Colonic mucosa (tissue), 4 donors: Measurements from ENCODE around the gene ARMC5. TPM values are rescaled to one million over a fixed set of nuclear protein-coding genes. Genes with fewer than 3 reads are reported as not detected.

Experiments
- DNase-seq: peaks from one replicate; pipeline ENCODE4 v3.0.0-alpha.2; 2020
- H3K27ac ChIP-seq: fragments of 200-600 bp; one replicate; pipeline ENCODE4 v1.8.0; 2021
- H3K27me3 ChIP-seq: fragments of 200-600 bp; one replicate; pipeline ENCODE4 v1.8.0; 2021
- H3K36me3 ChIP-seq: fragments of 200-600 bp; one replicate; pipeline ENCODE4 v1.8.0; 2021
- H3K4me1 ChIP-seq: fragments of 200-600 bp; one replicate; pipeline ENCODE4 v1.8.0; 2021; ENCODE audit warnings: mild to moderate bottlenecking
- H3K4me3 ChIP-seq: fragments of 200-600 bp; one replicate; pipeline ENCODE4 v1.8.0; 2021
- H3K9ac ChIP-seq, 2 donors: one replicate each; pipeline ENCODE4 v1.7.0; 2013; ENCODE audit warnings: control low read depth in 2 of 2, low read depth in 2 of 2, low read length in 2 of 2
- H3K9me3 ChIP-seq: fragments of 200-600 bp; one replicate; pipeline ENCODE4 v1.8.0; 2021
- CTCF ChIP-seq: fragments of 200-600 bp; IDR thresholded peaks from one replicate; pipeline ENCODE4 v1.8.0; 2022; ENCODE audit warnings: antibody characterized with exemption, mild to moderate bottlenecking
- intact Hi-C: fragments of 100-400 bp; cut with DNase I; formaldehyde crosslinking; loops from one replicate; pipeline ENCODE4 v1.14.1; 2022
- total RNA-seq, 2 donors: library from RNA; stranded (reverse); fragmentation: NEBNext Ultra II Directional in 1 of 2; extraction: Animal tissue kit (Norgen Biotek cat#: 25700) in 1 of 2; gene quantifications; one replicate each; pipeline ENCODE4 v1.2.1, GENCODE V29; 2021
- donor health status: healthy.
- donor health status: DM: no; HTN: no; CAD: no.
- donor health status: DM: no; HTN: no; CAD: no.

ARMC5 gene
- total RNA-seq, 2 donors from 2014 or later: 5.5 to 13.2 TPM

DNA sequence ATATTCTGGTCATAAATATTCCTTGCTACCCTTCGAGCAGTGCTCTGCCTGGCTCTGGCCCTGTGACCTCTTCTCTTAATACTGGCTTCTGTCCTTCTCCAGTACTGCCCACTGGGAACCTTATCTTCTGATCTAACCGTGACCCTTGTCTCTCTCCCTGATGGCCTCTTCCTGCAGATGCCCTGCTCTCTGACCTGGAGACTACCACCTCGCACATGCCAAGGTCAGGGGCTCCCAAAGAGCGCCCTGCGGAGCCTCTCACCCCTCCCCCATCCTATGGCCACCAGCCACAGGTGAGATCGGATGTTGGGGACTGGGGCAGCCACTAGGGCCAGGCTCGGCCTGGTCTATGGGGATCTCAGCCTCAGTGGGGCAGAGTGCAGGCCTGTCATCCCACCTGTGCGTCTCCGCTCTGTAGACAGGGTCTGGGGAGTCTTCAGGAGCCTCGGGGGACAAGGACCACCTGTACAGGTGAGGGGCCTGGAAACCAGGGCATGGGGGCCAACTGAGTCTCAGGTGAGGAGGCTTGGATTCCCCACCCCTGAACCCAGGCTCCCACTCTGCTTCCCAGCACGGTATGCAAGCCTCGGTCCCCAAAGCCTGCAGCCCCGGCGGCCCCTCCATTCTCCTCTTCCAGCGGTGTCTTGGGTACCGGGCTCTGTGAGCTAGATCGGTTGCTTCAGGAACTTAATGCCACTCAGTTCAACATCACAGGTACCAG lies 14.1 kb downstream of the ARMC5 start:
- H3K4me3 ChIP-seq: no peak overlapping the region
- intact Hi-C loops: no loop called here
- peak overlapping the region in 1 of 2 donors; percentile 28 for H3K9ac ChIP-seq
- no peaks in the 10 kb centered on the region for H3K9me3 ChIP-seq
- H3K27me3 ChIP-seq: no peaks in the 10 kb centered on the region
- no peak for TF ChIP-seq CTCF
- H3K27ac ChIP-seq: no peak overlapping the region
- no peaks in the 10 kb centered on the region for H3K36me3 ChIP-seq
- H3K4me1 ChIP-seq: peaks cover 10% of the 10 kb centered on the region
- peak; percentile 36 for DNase-seq

- Histone ChIP-seq H3K27ac (no peak overlapping the region), H3K9ac (no peak overlapping the region)
These were observed 14.9 kb downstream of the ARMC5 start for GRCh38 chr16:31474173-31474714.

DNA sequence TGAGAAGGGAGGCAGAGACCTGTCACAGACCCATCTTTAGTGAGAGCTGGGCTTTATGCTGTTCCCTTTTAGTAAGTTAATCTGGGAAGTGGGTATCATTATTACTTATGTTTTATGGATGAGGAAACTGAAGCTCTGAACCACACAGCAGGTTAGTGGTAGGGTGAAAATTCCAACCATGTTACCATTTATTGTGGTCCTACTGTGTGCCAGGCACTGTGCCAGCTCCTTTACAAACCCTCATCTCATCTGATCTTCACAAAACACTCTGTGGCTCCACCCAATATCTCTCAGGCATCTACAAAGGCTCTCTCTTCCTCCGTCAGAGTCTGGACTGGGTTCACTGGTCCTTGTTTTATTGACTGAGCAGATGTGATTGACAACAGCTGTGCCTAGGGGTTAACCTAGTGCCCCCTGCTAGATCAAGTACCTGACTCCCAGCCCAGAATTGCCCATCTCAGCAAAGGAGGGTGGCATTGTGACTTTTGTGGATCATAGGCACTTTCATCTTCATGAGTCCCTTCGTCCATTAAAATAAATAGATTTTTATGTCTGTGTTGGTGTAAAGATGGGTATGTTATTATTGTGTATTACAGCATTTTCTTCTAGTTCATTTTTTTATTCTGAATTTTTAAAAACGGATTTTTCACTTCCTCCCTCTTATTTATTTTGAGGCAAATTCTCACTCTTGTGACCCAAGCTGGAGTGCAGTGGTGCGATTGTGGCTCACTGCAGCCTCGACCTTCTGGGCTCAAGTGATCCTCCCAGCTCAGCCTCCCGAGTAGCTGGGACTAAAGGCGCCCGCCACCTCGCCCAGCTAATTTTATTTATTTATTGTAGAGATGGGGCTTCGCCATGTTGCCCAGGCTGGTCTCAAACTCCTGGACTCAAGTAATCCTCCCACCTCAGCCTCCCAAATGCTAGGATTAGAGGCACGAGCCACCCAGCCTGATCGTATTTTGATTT lies 15.8 kb downstream of the ARMC5 start:
- H3K9me3 ChIP-seq: no peaks in the 10 kb centered on the region
- no peak overlapping the region for H3K9ac ChIP-seq
- H3K27me3 ChIP-seq: no peaks in the 10 kb centered on the region
- H3K4me3 ChIP-seq: no peak overlapping the region
- no peak overlapping the region for H3K27ac ChIP-seq
- H3K36me3 ChIP-seq: no peaks in the 10 kb centered on the region
- intact Hi-C loops: no loop called here
- peaks cover 10% of the 10 kb centered on the region for H3K4me1 ChIP-seq
- no peak for DNase-seq
- TF ChIP-seq CTCF: no peak

More at GRCh38 chr16:31474173-31474714, 14.9 kb downstream of the ARMC5 start:
- Histone ChIP-seq H3K36me3 (no peaks in the 10 kb centered on the region), H3K4me3 (no peak overlapping the region), H3K27me3 (no peaks in the 10 kb centered on the region), H3K4me1 (peaks cover 10% of the 10 kb centered on the region), H3K9me3 (no peaks in the 10 kb centered on the region)
- DNase-seq: peak; percentile 24
- intact Hi-C loops: no loop called here
- TF ChIP-seq CTCF: no peak

GRCh38 chr16:31475946-31476302 lies 16.6 kb downstream of the ARMC5 start:
- peaks cover 10% of the 10 kb centered on the region for H3K4me1 ChIP-seq

More at GRCh38 chr16:31475946-31476302, 16.6 kb downstream of the ARMC5 start:
- intact Hi-C loops: no loop called here
- H3K4me3 ChIP-seq: peak overlapping the region; percentile 44
- DNase-seq: peak; percentile 70
- no peak for TF ChIP-seq CTCF
- H3K9ac ChIP-seq: peak overlapping the region; percentile 17 to 73
- H3K27me3 ChIP-seq: no peaks in the 10 kb centered on the region
- peak overlapping the region; percentile 95 for H3K27ac ChIP-seq
- H3K9me3 ChIP-seq: no peaks in the 10 kb centered on the region
- H3K36me3 ChIP-seq: no peaks in the 10 kb centered on the region
